Peyer's patch (tissue), 4 donors: Measurements from ENCODE around the gene EIPR1.
A peak's percentile ranks its signal among the peaks of the same experiment; 100 is the strongest.

ENCODE experiments used
- CTCF ChIP-seq, 6 experiments: fragments of 450-650 bp in 4 of 6; fragments of 200-600 bp in 2 of 6; sonication (generic) in 1 of 6; IDR thresholded peaks; one replicate each; pipeline ENCODE4 v1.5.1; 2017 to 2019; ENCODE audit warnings: antibody characterized with exemption in 6 of 6, mild to moderate bottlenecking in 3 of 6, moderate library complexity in 1 of 6
- POLR2A ChIP-seq, 2 donors: fragments of 450-650 bp; IDR thresholded peaks; one replicate each; pipeline ENCODE4 v1.5.1; 2017; ENCODE audit warnings: antibody characterized with exemption in 2 of 2, mild to moderate bottlenecking in 2 of 2, moderate library complexity in 2 of 2

DNA sequence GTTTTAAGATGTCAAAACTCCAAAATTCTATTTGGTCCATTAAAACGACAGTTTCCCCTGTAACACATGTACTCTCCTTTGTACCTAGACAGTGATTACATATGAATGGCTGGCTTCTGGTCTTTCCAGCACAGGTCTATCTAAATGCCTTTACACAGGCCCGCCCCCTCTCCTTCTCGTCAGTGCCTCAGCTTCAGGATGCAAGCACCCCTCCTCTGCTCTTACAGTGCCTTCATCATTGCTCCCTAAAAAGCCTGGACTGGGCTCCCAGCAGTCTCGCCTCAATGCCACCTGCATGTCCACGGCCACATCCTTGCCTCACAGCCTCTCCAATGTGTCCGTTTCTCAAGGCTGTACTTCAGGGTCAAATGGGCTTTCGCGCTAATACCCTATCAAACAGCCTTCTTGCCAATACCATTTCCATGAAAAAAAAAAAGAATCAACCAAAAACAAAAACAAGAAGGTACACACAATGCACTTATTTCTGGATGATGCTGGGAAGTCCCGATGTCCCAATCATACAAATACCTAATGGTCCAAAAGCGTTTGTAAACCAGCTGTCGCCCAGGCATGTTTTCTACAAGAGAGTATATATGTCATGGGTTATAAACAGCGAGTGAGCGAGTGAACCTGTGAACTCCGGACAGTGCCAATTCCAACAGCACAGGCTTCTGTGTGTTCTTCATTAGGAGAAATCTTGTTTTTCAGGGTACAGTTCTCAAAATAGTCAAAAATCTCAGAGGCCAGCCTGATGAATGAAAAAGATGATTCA lies 77.2 kb downstream of the EIPR1 start:
- peak in 1 of 6 experiments; percentile 11 for TF ChIP-seq CTCF (IDR thresholded peaks at IDR 0.05)
- TF ChIP-seq POLR2A (IDR thresholded peaks at IDR 0.05) = no peak
